Measurements from ENCODE around the gene STC2.

DNA sequence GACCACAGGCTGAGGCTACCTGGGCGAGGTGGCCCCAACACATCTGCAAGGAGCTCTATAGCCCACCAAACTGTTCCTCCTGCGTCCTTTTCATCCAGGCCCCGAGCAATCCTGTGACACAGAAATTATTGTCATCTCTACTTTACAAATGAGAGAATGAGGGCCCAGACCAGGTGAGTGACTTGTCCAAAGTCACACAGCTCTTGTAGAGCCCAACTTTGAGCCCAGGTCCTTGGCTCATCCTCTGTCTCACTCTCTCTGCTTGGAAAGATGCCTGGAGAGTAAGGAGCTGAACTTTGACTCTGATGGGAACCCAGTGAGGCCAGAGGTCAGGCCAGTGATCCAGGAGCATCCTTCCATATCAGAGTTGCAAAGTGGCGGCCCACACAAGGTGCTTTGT is 39.6 kb downstream of the STC2 start:
- TF ChIP-seq, protein P1, sequence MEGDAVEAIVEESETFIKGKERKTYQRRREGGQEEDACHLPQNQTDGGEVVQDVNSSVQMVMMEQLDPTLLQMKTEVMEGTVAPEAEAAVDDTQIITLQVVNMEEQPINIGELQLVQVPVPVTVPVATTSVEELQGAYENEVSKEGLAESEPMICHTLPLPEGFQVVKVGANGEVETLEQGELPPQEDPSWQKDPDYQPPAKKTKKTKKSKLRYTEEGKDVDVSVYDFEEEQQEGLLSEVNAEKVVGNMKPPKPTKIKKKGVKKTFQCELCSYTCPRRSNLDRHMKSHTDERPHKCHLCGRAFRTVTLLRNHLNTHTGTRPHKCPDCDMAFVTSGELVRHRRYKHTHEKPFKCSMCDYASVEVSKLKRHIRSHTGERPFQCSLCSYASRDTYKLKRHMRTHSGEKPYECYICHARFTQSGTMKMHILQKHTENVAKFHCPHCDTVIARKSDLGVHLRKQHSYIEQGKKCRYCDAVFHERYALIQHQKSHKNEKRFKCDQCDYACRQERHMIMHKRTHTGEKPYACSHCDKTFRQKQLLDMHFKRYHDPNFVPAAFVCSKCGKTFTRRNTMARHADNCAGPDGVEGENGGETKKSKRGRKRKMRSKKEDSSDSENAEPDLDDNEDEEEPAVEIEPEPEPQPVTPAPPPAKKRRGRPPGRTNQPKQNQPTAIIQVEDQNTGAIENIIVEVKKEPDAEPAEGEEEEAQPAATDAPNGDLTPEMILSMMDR (IDR thresholded peaks at IDR 0.05), result no peak
- TF ChIP-seq POLR2AphosphoS5 (IDR thresholded peaks at IDR 0.05), result no peak

Measured in esophagus muscularis mucosa (tissue), 3 donors.